ENCODE measurements around the gene SMAP1.
"Not testable (repeated sequence)": the region's sequence is repeated elsewhere in the genome, so short reads cannot be mapped to it uniquely, and the experiment has no call there.

The SMAP1 gene

DNA sequence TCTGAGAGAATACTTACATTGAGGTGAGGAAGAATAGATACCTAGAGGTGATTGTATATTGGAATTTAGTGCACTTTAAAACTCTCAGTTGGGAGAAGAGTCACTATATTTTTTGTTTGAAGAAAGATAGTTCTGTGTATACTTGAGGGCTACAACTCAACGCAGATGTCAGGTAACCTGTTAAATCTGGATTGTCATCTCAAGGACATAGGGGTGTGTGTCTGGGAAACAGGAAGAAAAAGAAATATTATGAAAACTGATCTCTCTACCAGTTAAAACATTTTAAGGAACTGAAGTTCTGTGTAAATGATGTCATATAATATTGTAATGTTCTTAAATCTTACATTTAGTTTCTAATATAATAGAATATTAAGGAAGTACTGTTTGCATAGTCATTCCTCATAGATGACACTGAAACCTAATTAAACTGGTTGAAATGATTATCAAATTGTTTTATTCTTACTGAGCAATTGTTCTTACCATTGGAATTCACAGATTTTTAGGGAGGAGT lies 86.2 kb downstream of the SMAP1 start:
- peaks cover 6% of the 10 kb centered on the region for H3K4me1 Mint-ChIP-seq (ENCODE audit: low read depth)
- no peak overlapping the region for H3K4me3 Mint-ChIP-seq
- peaks cover 31% of the 10 kb centered on the region for H3K36me3 Mint-ChIP-seq (ENCODE audit: low read depth)
- H3K27ac Mint-ChIP-seq = no peak overlapping the region
- H3K9me3 Mint-ChIP-seq = peaks cover 5% of the 10 kb centered on the region
- no peaks in the 10 kb centered on the region for H3K27me3 Mint-ChIP-seq

GRCh38 chr6:70758883-70759282 lies 91.2 kb downstream of the SMAP1 start:
- Mint-ChIP-seq H3K9me3 (peaks cover 5% of the 10 kb centered on the region), H3K27me3 (no peaks in the 10 kb centered on the region), H3K27ac (no peak overlapping the region), H3K4me1 (ENCODE audit: low read depth) (no peaks in the 10 kb centered on the region), H3K4me3 (no peak overlapping the region), H3K36me3 (ENCODE audit: low read depth) (peaks cover 24% of the 10 kb centered on the region)

- Mint-ChIP-seq H3K9me3 (peaks cover under 1% of the 10 kb centered on the region), H3K36me3 (ENCODE audit: low read depth) (peaks cover 17% of the 10 kb centered on the region), H3K27ac (no peak overlapping the region), H3K27me3 (no peaks in the 10 kb centered on the region), H3K4me3 (no peak overlapping the region), H3K4me1 (ENCODE audit: low read depth) (no peaks in the 10 kb centered on the region)
These were observed 96.2 kb downstream of the SMAP1 start for GRCh38 chr6:70763754-70764510.

DNA sequence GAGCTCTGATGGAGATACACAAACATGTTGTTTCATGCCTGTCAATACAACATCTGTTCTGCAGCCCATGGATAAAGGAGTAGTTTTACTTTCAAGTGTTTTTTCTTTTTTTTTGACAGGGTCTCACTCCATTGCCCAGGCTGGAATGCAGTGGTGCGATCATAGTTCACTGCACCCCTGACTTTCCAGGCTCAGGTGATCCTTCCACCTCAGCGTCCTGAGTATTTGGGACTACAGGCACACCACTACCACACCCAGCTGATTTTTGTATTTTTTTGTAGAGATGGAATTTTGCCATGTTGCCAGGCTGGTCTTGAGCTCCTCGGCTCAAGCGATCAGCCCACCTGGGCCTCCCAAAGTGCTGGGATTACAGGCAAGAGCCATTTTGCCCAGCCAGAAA lies 97.0 kb downstream of the SMAP1 start:
- Mint-ChIP-seq H3K27me3 (no peaks in the 10 kb centered on the region), H3K4me3 (no peak overlapping the region), H3K36me3 (ENCODE audit: low read depth) (peaks cover 19% of the 10 kb centered on the region)

DNA sequence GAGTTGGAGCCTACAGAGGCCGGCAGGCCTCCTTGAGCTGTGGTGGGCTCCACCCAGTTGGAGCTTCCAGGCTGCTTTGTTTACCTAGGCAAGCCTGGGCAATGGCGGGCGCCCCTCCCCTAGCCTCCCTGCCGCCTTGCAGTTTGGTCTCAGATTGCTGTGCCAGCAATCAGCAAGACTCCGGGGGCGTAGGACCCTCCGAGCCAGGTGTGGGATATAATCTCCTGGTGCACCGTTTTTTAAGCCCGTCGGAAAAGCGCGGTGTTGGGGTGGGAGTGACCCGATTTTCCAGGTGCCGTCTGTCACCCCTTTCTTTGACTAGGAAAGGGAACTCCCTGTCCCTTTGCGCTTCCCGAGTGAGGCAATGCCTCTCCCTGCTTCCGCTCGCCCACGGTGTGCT lies 103.7 kb downstream of the SMAP1 start:
- not testable (repeated sequence) for H3K4me1 Mint-ChIP-seq (ENCODE audit: low read depth); H3K27ac Mint-ChIP-seq; H3K27me3 Mint-ChIP-seq; H3K4me3 Mint-ChIP-seq; H3K9me3 Mint-ChIP-seq
- H3K36me3 Mint-ChIP-seq (ENCODE audit: low read depth) = peaks cover 35% of the 10 kb centered on the region

More for the DNA sequence above, 97.0 kb downstream of the SMAP1 start:
- Mint-ChIP-seq H3K9me3 (no peaks in the 10 kb centered on the region), H3K27ac (no peak overlapping the region), H3K4me1 (ENCODE audit: low read depth) (no peaks in the 10 kb centered on the region)

- Mint-ChIP-seq H3K9me3 (peaks cover 12% of the 10 kb centered on the region), H3K36me3 (ENCODE audit: low read depth) (peaks cover 60% of the 10 kb centered on the region), H3K27ac (no peak overlapping the region), H3K27me3 (no peaks in the 10 kb centered on the region), H3K4me1 (ENCODE audit: low read depth) (peaks cover 3% of the 10 kb centered on the region), H3K4me3 (no peak overlapping the region)
These were observed 112.3 kb downstream of the SMAP1 start for GRCh38 chr6:70779934-70780333.

GRCh38 chr6:70790483-70791224 lies 123.0 kb downstream of the SMAP1 start:
- Mint-ChIP-seq H3K4me3 (no peak overlapping the region), H3K27ac (no peak overlapping the region), H3K36me3 (ENCODE audit: low read depth) (peaks cover 20% of the 10 kb centered on the region), H3K27me3 (no peaks in the 10 kb centered on the region), H3K9me3 (peaks cover 15% of the 10 kb centered on the region), H3K4me1 (ENCODE audit: low read depth) (no peaks in the 10 kb centered on the region)

- Mint-ChIP-seq H3K9me3 (peaks cover 9% of the 10 kb centered on the region), H3K4me3 (no peak overlapping the region), H3K27me3 (no peaks in the 10 kb centered on the region), H3K4me1 (ENCODE audit: low read depth) (peaks cover 29% of the 10 kb centered on the region), H3K36me3 (ENCODE audit: low read depth) (peaks cover 46% of the 10 kb centered on the region), H3K27ac (no peak overlapping the region)
These were observed 129.9 kb downstream of the SMAP1 start for GRCh38 chr6:70797625-70798024.

GRCh38 chr6:70806086-70806485 lies 138.4 kb downstream of the SMAP1 start:
- Mint-ChIP-seq H3K27me3 (no peaks in the 10 kb centered on the region), H3K36me3 (ENCODE audit: low read depth) (peaks cover 56% of the 10 kb centered on the region), H3K9me3 (peaks cover 11% of the 10 kb centered on the region), H3K27ac (no peak overlapping the region), H3K4me3 (no peak overlapping the region), H3K4me1 (ENCODE audit: low read depth) (peaks cover 9% of the 10 kb centered on the region)

DNA sequence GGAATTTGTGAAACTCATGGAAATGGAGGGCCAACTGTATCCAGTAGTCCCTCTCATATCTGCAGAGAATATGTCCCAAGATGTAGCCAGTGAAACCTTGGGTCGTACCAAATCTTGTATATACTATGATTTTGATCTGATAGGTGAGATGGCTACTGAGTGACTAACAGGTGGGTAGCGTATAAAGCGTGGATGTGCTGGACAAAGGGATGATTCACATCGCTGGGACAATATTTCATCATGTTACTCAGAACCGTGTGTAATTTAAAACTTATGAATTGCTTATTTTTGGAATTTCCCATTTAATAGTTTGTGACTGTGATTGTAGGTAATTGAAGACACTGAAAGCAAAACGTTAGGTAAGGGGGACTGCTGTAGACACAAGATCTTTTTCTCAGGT lies 144.1 kb downstream of the SMAP1 start:
- Mint-ChIP-seq H3K27ac (no peak overlapping the region), H3K36me3 (ENCODE audit: low read depth) (peaks cover 16% of the 10 kb centered on the region), H3K9me3 (no peaks in the 10 kb centered on the region), H3K4me3 (no peak overlapping the region), H3K27me3 (no peaks in the 10 kb centered on the region), H3K4me1 (ENCODE audit: low read depth) (no peaks in the 10 kb centered on the region)

DNA sequence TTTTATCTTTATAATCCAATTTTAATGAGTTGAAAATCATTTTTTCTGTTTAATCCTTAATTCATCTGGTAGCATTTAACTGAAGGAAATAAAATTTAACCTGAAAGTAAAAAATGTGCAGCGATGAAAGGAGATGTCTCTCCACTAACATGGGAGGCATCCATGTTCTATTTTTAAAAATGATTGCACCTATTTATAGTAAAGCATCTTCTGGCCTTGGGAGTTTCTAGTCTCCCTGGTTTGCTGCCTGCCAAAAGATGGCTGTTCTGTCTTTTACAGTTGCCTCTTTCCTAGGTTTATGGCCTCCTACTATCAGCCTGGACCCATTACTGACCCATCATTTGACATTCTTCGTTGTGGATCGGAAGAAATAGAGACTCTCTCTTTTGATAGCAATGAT lies 146.2 kb downstream of the SMAP1 start:
- Mint-ChIP-seq H3K4me3 (no peak overlapping the region), H3K4me1 (ENCODE audit: low read depth) (no peaks in the 10 kb centered on the region), H3K27ac (no peak overlapping the region), H3K27me3 (no peaks in the 10 kb centered on the region), H3K9me3 (no peaks in the 10 kb centered on the region), H3K36me3 (ENCODE audit: low read depth) (peaks cover 11% of the 10 kb centered on the region)

- Mint-ChIP-seq H3K36me3 (ENCODE audit: low read depth) (peaks cover 25% of the 10 kb centered on the region), H3K4me1 (ENCODE audit: low read depth) (peaks cover 3% of the 10 kb centered on the region), H3K4me3 (no peak overlapping the region), H3K9me3 (peaks cover 8% of the 10 kb centered on the region), H3K27ac (no peak overlapping the region), H3K27me3 (no peaks in the 10 kb centered on the region)
These were observed 152.0 kb downstream of the SMAP1 start for GRCh38 chr6:70819646-70820045.

DNA sequence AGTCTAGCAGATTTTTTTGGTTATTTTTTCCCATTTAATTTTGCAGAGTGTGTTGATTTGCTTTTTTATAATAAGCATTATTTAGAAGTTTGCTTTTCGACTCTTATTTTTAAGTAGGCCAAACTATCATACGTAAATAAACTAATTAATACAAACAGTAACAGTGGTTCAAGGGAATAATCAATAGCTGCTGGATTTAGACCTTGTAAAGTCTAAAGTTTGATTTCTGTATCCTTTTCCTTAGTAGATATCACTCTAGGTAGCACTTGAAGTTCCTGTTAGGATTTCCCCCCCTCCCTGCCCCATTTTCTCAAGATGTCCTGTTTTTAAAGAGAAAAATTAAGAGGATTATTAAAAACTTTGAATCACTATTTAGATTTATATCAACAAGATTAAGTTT lies 153.1 kb downstream of the SMAP1 start:
- Mint-ChIP-seq H3K36me3 (ENCODE audit: low read depth) (peaks cover 30% of the 10 kb centered on the region), H3K27ac (no peak overlapping the region), H3K4me3 (no peak overlapping the region), H3K27me3 (no peaks in the 10 kb centered on the region), H3K4me1 (ENCODE audit: low read depth) (peaks cover 3% of the 10 kb centered on the region), H3K9me3 (peaks cover 8% of the 10 kb centered on the region)

DNA sequence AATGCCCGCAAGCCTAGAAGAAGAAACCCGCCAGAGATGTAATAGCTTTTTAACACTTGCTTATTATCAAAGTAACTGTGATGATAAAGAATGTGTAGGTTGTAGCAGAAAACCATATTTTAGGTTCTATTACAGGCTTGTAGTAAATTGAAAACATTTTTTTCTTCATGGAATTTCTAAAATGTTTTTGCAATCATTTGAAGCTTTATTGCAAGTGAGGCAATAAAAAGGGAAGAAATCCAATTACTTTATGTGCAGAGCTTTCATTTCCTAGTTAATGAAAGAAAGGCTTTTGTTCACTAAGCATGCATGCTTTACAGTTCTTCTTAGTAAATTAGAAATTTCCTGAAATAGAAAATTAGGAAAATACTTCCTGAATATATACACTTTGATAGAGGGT lies 154.1 kb downstream of the SMAP1 start:
- Mint-ChIP-seq H3K27ac (no peak overlapping the region), H3K4me3 (no peak overlapping the region), H3K36me3 (ENCODE audit: low read depth) (peaks cover 30% of the 10 kb centered on the region), H3K27me3 (no peaks in the 10 kb centered on the region), H3K9me3 (peaks cover 8% of the 10 kb centered on the region), H3K4me1 (ENCODE audit: low read depth) (peaks cover 3% of the 10 kb centered on the region)

DNA sequence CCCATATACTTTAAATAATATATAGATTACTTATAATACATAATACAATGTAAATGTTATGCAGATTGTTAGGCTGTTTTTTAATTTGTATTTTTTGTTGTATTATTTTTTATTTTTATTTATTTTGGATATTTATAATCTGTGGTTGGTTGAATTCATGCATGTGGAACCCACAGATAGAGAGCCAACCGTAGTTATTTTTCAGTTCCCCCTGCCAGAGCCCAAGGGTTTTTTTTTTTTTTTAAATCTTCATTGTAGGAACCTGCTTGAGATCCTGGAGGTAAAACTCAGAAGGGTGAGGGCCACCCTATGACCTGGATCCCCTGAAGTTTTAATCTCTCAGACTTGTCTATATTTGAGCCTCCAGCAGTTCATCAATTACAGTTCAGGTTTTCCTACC lies 156.0 kb downstream of the SMAP1 start:
- no peak overlapping the region for H3K27ac Mint-ChIP-seq
- H3K27me3 Mint-ChIP-seq = no peaks in the 10 kb centered on the region
- H3K4me3 Mint-ChIP-seq = no peak overlapping the region
- H3K9me3 Mint-ChIP-seq = peaks cover 8% of the 10 kb centered on the region
- peaks cover 30% of the 10 kb centered on the region for H3K36me3 Mint-ChIP-seq (ENCODE audit: low read depth)
- H3K4me1 Mint-ChIP-seq (ENCODE audit: low read depth) = peaks cover 8% of the 10 kb centered on the region
